Measurements from ENCODE around the gene STEAP1B. TPM values are rescaled to one million over a fixed set of nuclear protein-coding genes. Genes with fewer than 3 reads are reported as not detected.
"Not testable (repeated sequence)": the region's sequence is repeated elsewhere in the genome, so short reads cannot be mapped to it uniquely, and the experiment has no call there.

The STEAP1B gene
- total and polyA plus RNA-seq, 8 donors: 0.13 to 1.6 TPM; not detected in 6

- Histone ChIP-seq H3K27ac (no peak overlapping the region), H3K9me3 (no peaks in the 10 kb centered on the region), H3K4me1 (peaks cover 0 to 12% (median 4%) of the 10 kb centered on the region in 4 donors), H3K27me3 (no peaks in the 10 kb centered on the region), H3K36me3 (no peaks in the 10 kb centered on the region), H3K4me3 (no peak overlapping the region)
- TF ChIP-seq EP300 (IDR thresholded peaks at IDR 0.05) (no peak), POLR2AphosphoS5 (IDR thresholded peaks at IDR 0.05) (no peak), POLR2A (IDR thresholded peaks at IDR 0.05) (no peak)
- TF ChIP-seq, protein P1, sequence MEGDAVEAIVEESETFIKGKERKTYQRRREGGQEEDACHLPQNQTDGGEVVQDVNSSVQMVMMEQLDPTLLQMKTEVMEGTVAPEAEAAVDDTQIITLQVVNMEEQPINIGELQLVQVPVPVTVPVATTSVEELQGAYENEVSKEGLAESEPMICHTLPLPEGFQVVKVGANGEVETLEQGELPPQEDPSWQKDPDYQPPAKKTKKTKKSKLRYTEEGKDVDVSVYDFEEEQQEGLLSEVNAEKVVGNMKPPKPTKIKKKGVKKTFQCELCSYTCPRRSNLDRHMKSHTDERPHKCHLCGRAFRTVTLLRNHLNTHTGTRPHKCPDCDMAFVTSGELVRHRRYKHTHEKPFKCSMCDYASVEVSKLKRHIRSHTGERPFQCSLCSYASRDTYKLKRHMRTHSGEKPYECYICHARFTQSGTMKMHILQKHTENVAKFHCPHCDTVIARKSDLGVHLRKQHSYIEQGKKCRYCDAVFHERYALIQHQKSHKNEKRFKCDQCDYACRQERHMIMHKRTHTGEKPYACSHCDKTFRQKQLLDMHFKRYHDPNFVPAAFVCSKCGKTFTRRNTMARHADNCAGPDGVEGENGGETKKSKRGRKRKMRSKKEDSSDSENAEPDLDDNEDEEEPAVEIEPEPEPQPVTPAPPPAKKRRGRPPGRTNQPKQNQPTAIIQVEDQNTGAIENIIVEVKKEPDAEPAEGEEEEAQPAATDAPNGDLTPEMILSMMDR (IDR thresholded peaks at IDR 0.05): no peak
- WGBS, 5 donors: 45 to 64% (median 58%) methylated on average over 3 of the region's 3 CpGs
- DNase-seq: no peak
- intact Hi-C loops (cut with DNase I; ENCODE audit: low total_unique reads): no loop called here
Observed at GRCh38 chr7:22438994-22439393, 61.0 kb downstream of the STEAP1B start.

GRCh38 chr7:22436552-22436951 is 63.4 kb downstream of the STEAP1B start:
- 89 to 95% (median 91%) methylated on average over 4 of the region's 4 CpGs for WGBS, 5 donors
- H3K9me3 ChIP-seq; intact Hi-C loops (cut with DNase I; ENCODE audit: low total_unique reads): not testable (repeated sequence)

GRCh38 chr7:22435720-22436119 is 64.3 kb downstream of the STEAP1B start:
- intact Hi-C loops (cut with DNase I; ENCODE audit: low total_unique reads): no loop called here
- TF ChIP-seq POLR2AphosphoS5 (IDR thresholded peaks at IDR 0.05): no peak
- Histone ChIP-seq H3K36me3 (no peaks in the 10 kb centered on the region), H3K9me3 (no peaks in the 10 kb centered on the region), H3K4me3 (no peak overlapping the region), H3K27me3 (no peaks in the 10 kb centered on the region), H3K4me1 (no peaks in the 10 kb centered on the region), H3K27ac (no peak overlapping the region)
- no peak for DNase-seq
- 90 to 95% (median 94%) methylated on average over 8 of the region's 8 CpGs for WGBS, 5 donors

More at GRCh38 chr7:22436552-22436951, 63.4 kb downstream of the STEAP1B start:
- H3K4me3 ChIP-seq, DNase-seq, H3K27ac ChIP-seq, H3K27me3 ChIP-seq, H3K36me3 ChIP-seq, H3K4me1 ChIP-seq: not testable (repeated sequence)

GRCh38 chr7:22435105-22435504 is 64.9 kb downstream of the STEAP1B start:
- TF ChIP-seq, protein P1 (IDR thresholded peaks at IDR 0.05): no peak
- no peak for TF ChIP-seq EP300 (IDR thresholded peaks at IDR 0.05)
- no peak for TF ChIP-seq POLR2A (IDR thresholded peaks at IDR 0.05)
- TF ChIP-seq POLR2AphosphoS5 (IDR thresholded peaks at IDR 0.05): no peak

DNA sequence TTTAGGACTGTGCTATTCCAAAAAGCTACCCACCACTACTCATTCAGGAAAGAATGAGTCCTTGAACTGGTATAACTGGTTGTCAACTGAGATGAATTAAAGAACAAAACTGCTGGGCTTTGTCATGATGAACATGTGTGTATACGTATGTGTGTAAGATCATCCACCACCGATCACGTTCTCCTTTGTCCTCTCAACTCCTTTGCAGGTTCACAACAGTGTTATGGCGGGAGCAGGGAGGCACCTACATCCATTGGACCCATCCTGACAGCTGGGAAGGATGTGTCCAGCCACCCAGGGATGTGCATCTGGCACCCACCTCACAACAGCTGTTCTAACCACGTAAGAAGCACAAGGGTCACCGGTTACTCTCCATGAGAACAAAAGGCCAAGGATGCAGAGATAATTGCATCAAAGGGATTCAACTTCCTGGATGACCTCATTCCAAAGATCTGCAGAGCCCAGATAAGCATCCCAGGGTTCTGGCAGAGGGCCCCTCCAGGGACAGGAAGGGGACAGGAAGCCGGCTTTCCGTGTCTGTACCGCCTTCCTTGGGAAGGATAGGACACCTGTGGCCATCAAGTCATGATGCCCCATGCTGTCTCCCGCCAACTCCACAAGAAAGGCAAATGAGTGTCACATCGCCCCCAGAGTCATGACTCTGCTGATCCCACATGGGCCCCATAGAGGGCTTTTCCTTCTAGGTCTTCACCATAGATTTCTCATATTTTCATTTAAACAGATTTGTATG is 66.1 kb downstream of the STEAP1B start:
- no peaks in the 10 kb centered on the region for H3K9me3 ChIP-seq
- no peaks in the 10 kb centered on the region for H3K4me1 ChIP-seq
- no peak overlapping the region for H3K27ac ChIP-seq
- H3K4me3 ChIP-seq: no peak overlapping the region
- no peaks in the 10 kb centered on the region for H3K36me3 ChIP-seq
- WGBS, 5 donors: 71 to 88% (median 81%) methylated on average over 11 of the region's 11 CpGs
- DNase-seq: peak in 1 of 2 donors; percentile 27
- TF ChIP-seq POLR2A (IDR thresholded peaks at IDR 0.05) (no peak), POLR2AphosphoS5 (IDR thresholded peaks at IDR 0.05) (no peak), EP300 (IDR thresholded peaks at IDR 0.05) (no peak)
- TF ChIP-seq, protein P1 (IDR thresholded peaks at IDR 0.05): no peak
- H3K27me3 ChIP-seq: no peaks in the 10 kb centered on the region
- intact Hi-C loops (cut with DNase I; ENCODE audit: low total_unique reads): no loop called here

More at GRCh38 chr7:22435105-22435504, 64.9 kb downstream of the STEAP1B start:
- no peaks in the 10 kb centered on the region for H3K9me3 ChIP-seq
- 49 to 76% (median 54%) methylated on average over 4 of the region's 4 CpGs for WGBS, 5 donors
- intact Hi-C loops (cut with DNase I; ENCODE audit: low total_unique reads): no loop called here
- H3K27me3 ChIP-seq: no peaks in the 10 kb centered on the region
- no peak for DNase-seq
- H3K4me3 ChIP-seq: no peak overlapping the region
- H3K4me1 ChIP-seq: no peaks in the 10 kb centered on the region
- H3K27ac ChIP-seq: no peak overlapping the region
- no peaks in the 10 kb centered on the region for H3K36me3 ChIP-seq

DNA sequence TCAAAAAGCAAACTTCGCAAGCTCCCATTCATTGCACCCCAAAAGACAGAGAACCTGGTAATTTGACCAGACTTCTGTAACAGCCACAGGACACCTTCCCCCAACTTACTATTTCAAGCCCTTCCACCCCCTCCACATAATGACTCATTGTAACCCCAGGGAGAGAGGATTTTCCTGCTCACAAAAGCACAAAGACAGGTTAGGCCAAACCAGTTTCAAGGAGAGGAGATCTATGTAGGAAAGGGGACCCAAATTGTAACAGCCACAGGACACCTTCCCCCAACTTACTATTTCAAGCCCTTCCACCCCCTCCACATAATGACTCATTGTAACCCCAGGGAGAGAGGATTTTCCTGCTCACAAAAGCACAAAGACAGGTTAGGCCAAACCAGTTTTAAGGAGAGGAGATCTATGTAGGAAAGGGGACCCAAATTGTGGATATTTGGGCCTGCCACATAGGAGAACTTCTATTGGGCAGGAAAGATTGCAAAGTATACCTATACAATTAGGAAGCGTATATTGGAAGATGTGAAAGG is 66.8 kb downstream of the STEAP1B start:
- H3K9me3 ChIP-seq; H3K4me1 ChIP-seq; H3K4me3 ChIP-seq; intact Hi-C loops (cut with DNase I; ENCODE audit: low total_unique reads); DNase-seq; H3K27me3 ChIP-seq; H3K36me3 ChIP-seq; H3K27ac ChIP-seq: not testable (repeated sequence)
- 93 to 95% (median 94%) methylated on average over 2 of the region's 2 CpGs for WGBS, 5 donors
